ENCODE results near the gene CDPF1.

- no peak for TF ChIP-seq ZBTB7A (CRISPR knock-in tag; IDR thresholded peaks at IDR 0.05)
- no peak for TF ChIP-seq CTCF (CRISPR knock-in tag; IDR thresholded peaks at IDR 0.05)
- TF ChIP-seq KAT7 (CRISPR knock-in tag; IDR thresholded peaks at IDR 0.05; ENCODE audit: borderline replicate concordance): no peak
- TF ChIP-seq ZBTB1 (CRISPR knock-in tag; IDR thresholded peaks at IDR 0.05; ENCODE audit: borderline replicate concordance): no peak
- TF ChIP-seq MLXIP (CRISPR knock-in tag; IDR thresholded peaks at IDR 0.05; ENCODE audit: borderline replicate concordance): no peak
- no peak for TF ChIP-seq KMT2B (CRISPR knock-in tag; IDR thresholded peaks at IDR 0.05)
- no peak for TF ChIP-seq TRIM24 (CRISPR knock-in tag; IDR thresholded peaks at IDR 0.05)
- no peak for TF ChIP-seq ZNF7 (CRISPR knock-in tag; IDR thresholded peaks at IDR 0.05)
- no peak for TF ChIP-seq ZNF232 (CRISPR knock-in tag; IDR thresholded peaks at IDR 0.05; ENCODE audit: borderline replicate concordance)
- TF ChIP-seq EED (CRISPR knock-in tag; IDR thresholded peaks at IDR 0.05): no peak
- TF ChIP-seq NPAS2 (CRISPR knock-in tag; IDR thresholded peaks at IDR 0.05; ENCODE audit: borderline replicate concordance): no peak
- no peak for TF ChIP-seq BHLHE40 (IDR thresholded peaks at IDR 0.05; ENCODE audit: low read length)
- no peak for TF ChIP-seq ZKSCAN5 (CRISPR knock-in tag; IDR thresholded peaks at IDR 0.05)
These were observed 35.5 kb downstream of the CDPF1 start for GRCh38 chr22:46214616-46215015.

Data from HepG2 (cell line).